Liver (tissue), 3 donors: ENCODE data around the gene ATOH7.

Experiments used
- CTCF ChIP-seq: fragments of 150-350 bp; IDR thresholded peaks from 2 replicates; pipeline ENCODE4 v1.5.1; 2017; ENCODE audit warnings: improper control_type of control experiment, low read depth, low read length; ENCODE audit not compliant: missing input control
- RAD21 ChIP-seq, 2 donors: IDR thresholded peaks; 2 replicates each; pipeline ENCODE4 v1.6.1; 2016; ENCODE audit warnings: antibody characterized with exemption in 2 of 2, mild to moderate bottlenecking in 2 of 2
- YY1 ChIP-seq: IDR thresholded peaks from 2 replicates; pipeline ENCODE4 v1.6.1; 2016; ENCODE audit warnings: antibody characterized with exemption, mild to moderate bottlenecking
- TF ChIP-seq, protein P1 (sequence below): IDR thresholded peaks from 2 replicates; pipeline ENCODE4 v1.6.1; 2016; ENCODE audit warnings: antibody characterized with exemption, mild to moderate bottlenecking
- TF ChIP-seq, protein P2 (sequence below): IDR thresholded peaks from 2 replicates; pipeline ENCODE4 v1.6.1; 2016; ENCODE audit warnings: antibody characterized with exemption
- donor health status: healthy.
- donor health status: healthy.

DNA sequence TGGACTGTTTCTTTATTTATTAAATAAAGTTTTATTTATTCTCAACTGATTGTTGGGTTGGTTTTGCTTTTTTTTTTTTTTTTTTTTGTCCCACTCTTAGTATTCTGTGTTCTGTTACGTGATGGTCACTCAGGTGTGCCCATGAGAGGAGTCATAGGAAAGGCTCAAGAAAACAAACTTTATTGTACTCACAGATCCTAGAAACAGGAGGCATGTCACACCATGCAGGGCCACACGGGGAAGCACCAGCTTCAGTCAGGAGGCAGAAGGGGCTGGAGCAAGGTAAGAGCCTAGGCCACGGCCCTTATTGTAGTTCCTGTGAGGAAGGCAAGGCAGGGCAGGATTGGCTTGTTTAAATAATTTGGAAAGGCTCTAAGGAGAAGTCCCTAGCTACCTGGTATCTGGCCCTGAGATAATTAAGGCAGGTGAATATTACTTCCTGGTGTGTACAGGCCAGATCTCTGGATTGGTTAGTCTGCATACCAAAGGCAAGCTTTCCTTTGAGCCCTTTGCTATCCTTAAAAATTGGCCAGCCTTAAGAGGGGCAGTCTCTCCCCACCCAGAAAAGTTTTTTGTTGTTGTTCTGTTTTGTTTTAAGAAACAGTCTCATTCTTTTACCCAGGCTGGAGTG lies 8.3 kb downstream of the ATOH7 start:
- TF ChIP-seq CTCF (no peak), YY1 (no peak), RAD21 (IDR thresholded peaks at IDR 0.05) (peak in 1 of 2 donors; percentile 19)
- TF ChIP-seq, protein P1, sequence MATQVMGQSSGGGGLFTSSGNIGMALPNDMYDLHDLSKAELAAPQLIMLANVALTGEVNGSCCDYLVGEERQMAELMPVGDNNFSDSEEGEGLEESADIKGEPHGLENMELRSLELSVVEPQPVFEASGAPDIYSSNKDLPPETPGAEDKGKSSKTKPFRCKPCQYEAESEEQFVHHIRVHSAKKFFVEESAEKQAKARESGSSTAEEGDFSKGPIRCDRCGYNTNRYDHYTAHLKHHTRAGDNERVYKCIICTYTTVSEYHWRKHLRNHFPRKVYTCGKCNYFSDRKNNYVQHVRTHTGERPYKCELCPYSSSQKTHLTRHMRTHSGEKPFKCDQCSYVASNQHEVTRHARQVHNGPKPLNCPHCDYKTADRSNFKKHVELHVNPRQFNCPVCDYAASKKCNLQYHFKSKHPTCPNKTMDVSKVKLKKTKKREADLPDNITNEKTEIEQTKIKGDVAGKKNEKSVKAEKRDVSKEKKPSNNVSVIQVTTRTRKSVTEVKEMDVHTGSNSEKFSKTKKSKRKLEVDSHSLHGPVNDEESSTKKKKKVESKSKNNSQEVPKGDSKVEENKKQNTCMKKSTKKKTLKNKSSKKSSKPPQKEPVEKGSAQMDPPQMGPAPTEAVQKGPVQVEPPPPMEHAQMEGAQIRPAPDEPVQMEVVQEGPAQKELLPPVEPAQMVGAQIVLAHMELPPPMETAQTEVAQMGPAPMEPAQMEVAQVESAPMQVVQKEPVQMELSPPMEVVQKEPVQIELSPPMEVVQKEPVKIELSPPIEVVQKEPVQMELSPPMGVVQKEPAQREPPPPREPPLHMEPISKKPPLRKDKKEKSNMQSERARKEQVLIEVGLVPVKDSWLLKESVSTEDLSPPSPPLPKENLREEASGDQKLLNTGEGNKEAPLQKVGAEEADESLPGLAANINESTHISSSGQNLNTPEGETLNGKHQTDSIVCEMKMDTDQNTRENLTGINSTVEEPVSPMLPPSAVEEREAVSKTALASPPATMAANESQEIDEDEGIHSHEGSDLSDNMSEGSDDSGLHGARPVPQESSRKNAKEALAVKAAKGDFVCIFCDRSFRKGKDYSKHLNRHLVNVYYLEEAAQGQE, result no peak
- TF ChIP-seq, protein P2, sequence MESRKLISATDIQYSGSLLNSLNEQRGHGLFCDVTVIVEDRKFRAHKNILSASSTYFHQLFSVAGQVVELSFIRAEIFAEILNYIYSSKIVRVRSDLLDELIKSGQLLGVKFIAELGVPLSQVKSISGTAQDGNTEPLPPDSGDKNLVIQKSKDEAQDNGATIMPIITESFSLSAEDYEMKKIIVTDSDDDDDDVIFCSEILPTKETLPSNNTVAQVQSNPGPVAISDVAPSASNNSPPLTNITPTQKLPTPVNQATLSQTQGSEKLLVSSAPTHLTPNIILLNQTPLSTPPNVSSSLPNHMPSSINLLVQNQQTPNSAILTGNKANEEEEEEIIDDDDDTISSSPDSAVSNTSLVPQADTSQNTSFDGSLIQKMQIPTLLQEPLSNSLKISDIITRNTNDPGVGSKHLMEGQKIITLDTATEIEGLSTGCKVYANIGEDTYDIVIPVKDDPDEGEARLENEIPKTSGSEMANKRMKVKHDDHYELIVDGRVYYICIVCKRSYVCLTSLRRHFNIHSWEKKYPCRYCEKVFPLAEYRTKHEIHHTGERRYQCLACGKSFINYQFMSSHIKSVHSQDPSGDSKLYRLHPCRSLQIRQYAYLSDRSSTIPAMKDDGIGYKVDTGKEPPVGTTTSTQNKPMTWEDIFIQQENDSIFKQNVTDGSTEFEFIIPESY, result no peak
